Stimulated activated CD8-positive, alpha-beta memory T cell treated with anti-CD3 and anti-CD28 coated beads, Interleukin-7, amount 100 ng/mL, for 24 hours (primary cell): ENCODE data around the gene ZNF653.

ENCODE experiments used
- DNase-seq: peaks from one replicate; pipeline ENCODE4 v3.0.0-alpha.2; 2020; ENCODE audit warnings: low read depth

The ZNF653 gene, protein sequence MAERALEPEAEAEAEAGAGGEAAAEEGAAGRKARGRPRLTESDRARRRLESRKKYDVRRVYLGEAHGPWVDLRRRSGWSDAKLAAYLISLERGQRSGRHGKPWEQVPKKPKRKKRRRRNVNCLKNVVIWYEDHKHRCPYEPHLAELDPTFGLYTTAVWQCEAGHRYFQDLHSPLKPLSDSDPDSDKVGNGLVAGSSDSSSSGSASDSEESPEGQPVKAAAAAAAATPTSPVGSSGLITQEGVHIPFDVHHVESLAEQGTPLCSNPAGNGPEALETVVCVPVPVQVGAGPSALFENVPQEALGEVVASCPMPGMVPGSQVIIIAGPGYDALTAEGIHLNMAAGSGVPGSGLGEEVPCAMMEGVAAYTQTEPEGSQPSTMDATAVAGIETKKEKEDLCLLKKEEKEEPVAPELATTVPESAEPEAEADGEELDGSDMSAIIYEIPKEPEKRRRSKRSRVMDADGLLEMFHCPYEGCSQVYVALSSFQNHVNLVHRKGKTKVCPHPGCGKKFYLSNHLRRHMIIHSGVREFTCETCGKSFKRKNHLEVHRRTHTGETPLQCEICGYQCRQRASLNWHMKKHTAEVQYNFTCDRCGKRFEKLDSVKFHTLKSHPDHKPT

DNA sequence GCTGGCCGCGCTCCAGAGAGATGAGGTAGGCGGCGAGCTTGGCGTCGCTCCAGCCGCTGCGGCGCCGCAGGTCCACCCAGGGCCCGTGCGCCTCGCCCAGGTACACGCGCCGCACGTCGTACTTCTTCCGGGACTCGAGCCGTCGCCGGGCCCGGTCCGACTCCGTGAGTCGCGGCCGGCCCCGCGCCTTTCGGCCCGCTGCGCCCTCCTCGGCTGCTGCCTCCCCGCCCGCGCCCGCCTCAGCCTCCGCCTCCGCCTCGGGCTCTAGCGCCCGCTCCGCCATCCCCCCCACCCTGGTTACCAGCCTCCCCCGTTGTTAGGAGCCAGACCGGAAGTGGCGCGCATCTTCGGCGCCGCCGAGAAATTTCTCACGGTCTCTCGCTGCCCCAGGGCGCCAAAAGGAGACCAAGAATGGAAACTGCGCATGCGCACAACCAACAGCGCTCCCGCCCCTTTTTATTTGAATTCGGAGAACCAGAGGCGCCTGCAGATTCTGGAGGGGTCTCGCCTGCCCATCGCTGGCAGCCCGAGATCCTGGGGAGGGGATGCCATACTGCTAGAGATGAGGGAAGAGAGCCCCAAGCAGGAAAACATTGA, at the start of gene ZNF653:
Gene ZNF653, minus strand, starts transcription at position 336 of the 597 bp plus-strand sequence. Its CDS starts 53 bp downstream, at position 283.
- DNase-seq, result peak; percentile 89

DNA sequence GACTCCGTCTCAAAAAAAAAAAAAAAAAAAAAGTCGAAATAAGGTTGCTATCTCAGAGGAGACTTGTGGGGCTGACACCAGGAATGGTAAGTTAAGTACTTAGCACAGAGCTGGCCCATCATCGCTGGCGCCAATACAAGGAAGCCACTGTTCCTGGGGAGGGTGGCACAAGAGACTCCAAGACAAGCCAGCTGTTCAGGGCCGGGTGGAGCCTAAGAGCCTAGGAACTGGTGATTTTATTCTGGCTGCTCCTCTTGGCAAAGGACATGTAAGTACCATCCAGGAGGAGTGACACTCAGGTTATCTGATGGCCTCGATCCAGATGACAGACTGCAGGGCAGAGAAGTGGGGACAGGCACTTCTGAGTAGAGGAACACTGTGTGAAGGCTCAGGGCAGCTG, 49.6 kb upstream of the ZNF653 start:
- DNase-seq, result no peak

DNA sequence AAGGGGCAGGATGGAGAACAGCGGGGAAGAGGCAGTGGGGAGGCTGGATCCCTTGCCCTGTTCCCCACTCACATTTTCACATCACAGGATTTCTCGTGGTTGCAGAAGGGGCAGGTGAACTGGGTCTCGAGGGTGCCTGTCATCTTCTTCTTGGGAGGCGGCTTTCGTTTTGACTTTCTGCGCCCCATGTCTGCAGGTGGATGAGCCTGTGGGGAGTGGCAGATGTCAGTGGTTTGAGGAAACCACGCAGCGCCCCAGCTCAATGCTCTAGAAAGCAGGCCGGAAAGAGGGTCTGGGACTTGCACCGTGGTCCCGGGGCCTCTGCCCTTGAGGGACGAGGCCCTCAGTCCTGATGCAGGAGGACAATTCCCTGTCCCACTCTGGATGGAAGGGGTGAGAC, 48.5 kb upstream of the ZNF653 start:
- DNase-seq, result no peak

GRCh38 chr19:11552666-11553372, 47.2 kb upstream of the ZNF653 start:
- no peak for DNase-seq

DNA sequence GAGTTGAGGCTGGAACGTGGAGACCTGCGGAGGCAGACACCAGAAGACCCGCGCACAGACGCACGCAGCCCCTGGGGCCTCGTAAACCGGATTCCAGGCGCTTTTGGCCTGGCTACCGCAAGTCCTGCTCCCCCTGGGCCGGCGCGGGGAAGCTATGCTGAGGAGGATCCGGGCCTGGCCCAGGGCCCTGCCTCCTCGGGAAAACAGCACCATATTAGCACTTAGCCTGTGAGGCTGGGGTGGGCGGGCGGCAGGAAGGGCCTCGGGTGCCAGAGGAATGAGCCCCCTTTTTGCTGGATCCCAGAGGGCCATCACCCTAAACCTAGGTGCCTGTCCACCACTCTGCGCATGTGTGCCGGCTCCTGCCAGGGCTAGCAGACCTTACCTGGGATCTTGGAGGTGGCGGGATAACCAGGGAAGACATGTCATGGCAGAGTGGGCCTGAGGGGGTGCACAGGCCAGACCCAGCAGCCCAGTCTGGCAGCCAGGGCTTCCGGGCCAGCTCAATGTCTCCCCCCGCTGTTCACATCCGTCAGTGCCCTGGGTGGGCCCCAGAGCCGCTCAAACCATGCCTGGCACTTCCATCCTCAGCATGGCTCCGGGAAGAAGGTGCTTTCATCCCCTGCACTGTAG, 46.1 kb upstream of the ZNF653 start:
- no peak for DNase-seq

GRCh38 chr19:11550265-11550664, 44.6 kb upstream of the ZNF653 start:
- DNase-seq, result no peak

- DNase-seq, result no peak
Observed at GRCh38 chr19:11549386-11549953, 43.8 kb upstream of the ZNF653 start.

GRCh38 chr19:11547929-11548700, 42.5 kb upstream of the ZNF653 start:
- no peak for DNase-seq

- no peak for DNase-seq
Observed at GRCh38 chr19:11541238-11541637, 35.6 kb upstream of the ZNF653 start.

GRCh38 chr19:11540645-11541044, 35.0 kb upstream of the ZNF653 start:
- DNase-seq, result no peak

DNA sequence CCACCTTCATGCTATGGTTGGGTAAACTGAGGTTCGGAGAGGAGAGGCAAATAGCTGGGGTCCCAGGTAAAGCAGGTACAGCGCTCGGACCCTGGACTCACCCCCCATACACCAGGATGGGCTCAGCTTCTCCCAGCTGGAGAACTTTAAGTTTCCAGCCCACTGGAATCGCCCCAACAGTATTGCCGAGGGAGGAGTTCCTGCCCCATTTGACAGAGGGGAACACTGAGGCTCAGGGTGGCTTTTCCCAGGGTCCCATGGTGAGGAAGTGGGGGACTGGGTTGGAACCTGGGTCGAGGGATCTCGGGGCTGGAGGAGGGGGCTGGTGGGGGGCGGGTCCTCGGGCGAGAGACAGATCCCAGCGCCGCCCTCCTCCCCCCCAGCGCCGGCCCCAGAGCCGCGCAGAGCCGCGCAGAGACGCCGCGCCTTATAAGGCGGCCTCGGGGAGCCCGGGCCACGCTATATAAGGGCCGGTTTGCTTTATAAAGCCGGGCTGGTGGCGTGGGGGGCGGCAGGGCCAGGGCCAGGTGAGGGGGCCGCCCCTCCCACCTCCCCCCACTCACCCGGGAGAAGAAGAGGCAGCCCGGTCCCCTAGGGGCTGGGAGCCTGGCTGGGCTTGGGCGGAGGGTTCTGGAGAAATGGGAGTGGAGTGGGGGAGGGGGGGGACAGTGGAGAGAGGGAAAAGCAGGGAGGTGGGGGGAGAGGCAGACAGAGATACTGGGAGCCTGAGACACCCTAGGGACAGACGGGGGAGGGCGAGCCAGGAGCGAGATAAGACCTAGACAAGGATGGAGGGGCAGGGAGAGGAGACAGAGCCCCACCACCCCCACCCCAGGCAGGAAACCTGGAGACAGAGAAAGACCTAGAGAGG, 34.1 kb upstream of the ZNF653 start:
- no peak for DNase-seq

- no peak for DNase-seq
Observed at GRCh38 chr19:11538232-11539036, 32.8 kb upstream of the ZNF653 start, which contains the start of gene CNN1. Gene CNN1, plus strand, starts transcription at chr19:11538851. Its CDS starts 77 bp downstream, at chr19:11538928.

DNA sequence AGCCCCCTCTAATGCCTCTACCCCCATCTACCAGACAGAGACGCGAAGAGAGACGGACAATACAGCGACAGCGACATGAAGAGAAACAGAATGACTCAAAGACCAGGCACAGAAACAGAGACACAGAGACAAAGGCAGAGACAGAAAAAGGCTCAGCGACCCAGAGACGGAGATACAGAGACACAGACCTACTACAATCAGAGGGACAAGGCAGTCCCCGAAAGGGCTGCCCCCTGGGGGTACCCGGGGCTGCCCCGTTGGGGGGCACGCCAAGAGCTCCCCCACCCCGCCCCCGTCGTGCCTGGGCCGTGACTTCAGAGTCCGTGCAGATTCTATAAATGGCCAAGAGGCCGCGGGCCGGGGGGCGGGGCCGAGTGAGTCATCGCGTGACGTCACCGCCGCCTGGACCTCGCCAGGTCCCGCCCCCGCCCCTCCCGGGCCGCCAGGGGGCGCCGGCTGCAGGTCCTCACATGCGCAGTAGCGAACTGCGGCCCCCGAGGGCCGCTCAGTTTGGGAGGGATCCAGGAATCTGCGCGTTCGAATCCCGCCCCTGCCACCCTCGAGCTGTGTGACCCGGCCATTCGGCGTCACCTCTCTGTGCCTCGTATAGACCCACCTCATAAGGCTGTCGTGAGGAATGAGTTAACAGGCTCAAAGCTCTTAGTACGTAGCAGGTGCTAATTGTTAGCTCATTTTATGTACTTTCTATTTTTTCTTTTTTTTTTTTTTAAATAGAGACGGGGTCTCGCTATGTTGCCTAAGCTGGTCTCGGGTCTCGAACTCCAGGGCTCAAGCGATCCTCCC, 30.4 kb upstream of the ZNF653 start:
- DNase-seq, result peak; percentile 82

DNA sequence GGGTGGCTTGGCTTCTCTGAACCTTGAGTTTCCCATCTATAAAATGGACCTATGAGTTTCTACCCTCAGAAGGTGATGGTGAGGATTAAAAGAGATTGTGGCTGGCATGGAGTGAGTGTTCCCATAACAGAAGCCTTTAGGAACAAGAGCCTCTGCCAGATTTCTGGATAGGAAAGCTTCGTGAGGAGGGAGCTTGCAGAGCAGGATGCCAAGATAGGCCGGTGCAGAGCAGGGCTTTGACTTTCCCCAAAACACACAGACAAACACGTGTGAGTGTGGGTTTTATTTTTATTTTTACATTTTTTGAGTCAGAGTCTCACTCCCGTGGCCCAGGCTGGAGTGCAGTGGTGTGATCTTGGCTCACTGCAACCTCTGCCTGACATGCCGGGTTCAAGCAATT, 29.3 kb upstream of the ZNF653 start:
- DNase-seq, result no peak

DNA sequence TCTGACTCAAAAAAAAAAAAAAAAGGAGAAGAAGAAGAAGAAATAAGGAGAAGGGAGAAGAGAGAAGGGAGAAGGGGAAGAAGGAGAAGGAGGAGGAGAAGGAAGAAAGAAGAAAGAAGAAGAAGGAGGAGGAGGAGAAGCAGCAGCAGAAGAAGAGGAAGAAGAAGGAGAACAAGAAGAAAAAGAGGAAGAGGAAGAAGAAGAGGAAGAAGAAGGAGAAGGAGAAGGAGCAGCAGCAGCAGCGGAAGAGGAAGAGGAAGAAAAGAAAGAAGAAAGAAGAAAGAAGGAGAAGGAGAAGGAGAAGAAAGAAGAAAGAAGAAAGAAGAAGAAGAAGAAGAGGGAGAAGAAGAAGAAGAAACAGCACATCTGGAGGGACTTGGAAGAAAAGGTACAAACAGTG, 28.9 kb upstream of the ZNF653 start:
- no peak for DNase-seq

DNA sequence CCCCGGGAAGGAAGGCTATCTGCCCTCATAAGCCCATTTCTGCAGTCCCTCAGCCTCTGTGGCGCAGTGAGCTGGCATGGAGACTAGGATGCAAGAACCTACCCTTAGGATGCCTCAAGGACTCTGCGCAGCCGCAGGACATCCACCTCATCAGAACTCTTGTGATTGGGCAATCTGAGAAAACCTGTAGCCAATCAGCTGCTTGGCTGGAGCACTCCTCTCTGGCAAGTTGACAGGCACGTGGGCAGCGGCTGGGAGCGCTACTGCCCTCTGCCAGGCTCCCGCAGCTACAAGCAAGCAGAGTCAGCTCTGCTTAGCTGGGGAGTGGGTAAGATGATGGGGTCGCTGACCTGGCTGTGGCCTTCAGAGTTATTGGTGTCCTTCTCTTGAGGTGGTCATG, 24.8 kb upstream of the ZNF653 start:
- DNase-seq, result no peak

GRCh38 chr19:11528551-11529341, 23.1 kb upstream of the ZNF653 start, which contains the start of gene ECSIT:
Gene ECSIT, minus strand, starts transcription at chr19:11529134. Its CDS starts 9,964 bp downstream, at chr19:11519170.
- DNase-seq, result peak; percentile 80
